IMR-90 (cell line): ENCODE measurements around the gene MYO10. TPM values are rescaled to one million over a fixed set of nuclear protein-coding genes. Genes with fewer than 3 reads are reported as not detected.

Source experiments
- ATAC-seq: fragments of 200-7000 bp; cut with Tn5 transposase; 2 replicates; pipeline ENCODE4 v1.9.1; 2020; ENCODE audit warnings: low read depth, mild to moderate bottlenecking, moderate library complexity
- BruUV-seq: library from RNA; stranded (reverse); fragments of 400-500 nt; replicated peaks from 2 replicates; lab custom pipeline; 2021; lab: Mats Ljungman, UMichigan
- CTCF ChIA-PET: fragments of 300-600 bp; formaldehyde crosslinking; extraction: SDS; loops from one replicate; lab custom pipeline; 2021; ENCODE audit warnings: antibody characterized with exemption; lab: Yijun Ruan, JAX
- POLR2A ChIA-PET: fragments of 300-600 bp; sonication (Branson Sonifier 250); formaldehyde crosslinking; loops from one replicate; lab custom pipeline; 2022; ENCODE audit warnings: antibody characterized with exemption; ENCODE audit not compliant: unreplicated experiment; lab: Charles Lee
- DNase-seq: peaks from one replicate; pipeline ENCODE4 v3.0.0; 2013
- H2AFZ ChIP-seq: replicated peaks from 2 replicates; pipeline ENCODE3; 2013; ENCODE audit warnings: low read length, mild to moderate bottlenecking; ENCODE audit not compliant: poor library complexity
- H2AK5ac ChIP-seq: 2 replicates; pipeline ENCODE4 v1.6.1; 2013; ENCODE audit warnings: low read depth, low read length, inconsistent platforms
- H2AK9ac ChIP-seq: replicated peaks from 2 replicates; pipeline ENCODE3; 2013; ENCODE audit warnings: mild to moderate bottlenecking, low read depth, low read length, moderate library complexity; ENCODE audit not compliant: poor library complexity
- H2BK120ac ChIP-seq: 2 replicates; pipeline ENCODE4 v1.6.1; 2013; ENCODE audit warnings: low read depth, low read length, inconsistent platforms
- H2BK15ac ChIP-seq: 3 replicates; pipeline ENCODE4 v1.6.1; 2013; ENCODE audit warnings: low read depth, low read length, inconsistent platforms
- H2BK20ac ChIP-seq: 2 replicates; pipeline ENCODE4 v1.6.1; 2013; ENCODE audit warnings: low read depth, mild to moderate bottlenecking, inconsistent platforms, low read length, moderate library complexity
- H2BK5ac ChIP-seq: 2 replicates; pipeline ENCODE4 v1.6.1; 2013; ENCODE audit warnings: mild to moderate bottlenecking, low read depth, low read length, inconsistent platforms; ENCODE audit not compliant: poor library complexity, severe bottlenecking
- H3K14ac ChIP-seq: replicated peaks from 2 replicates; pipeline ENCODE4 v1.6.1; 2013; ENCODE audit warnings: low read depth, low read length, inconsistent platforms
- H3K18ac ChIP-seq: 2 replicates; pipeline ENCODE4 v1.6.1; 2013; ENCODE audit warnings: low read depth, low read length, control low read depth
- H3K23ac ChIP-seq: 2 replicates; pipeline ENCODE4 v1.6.1; 2013; ENCODE audit warnings: low read depth, low read length, inconsistent platforms
- H3K27ac ChIP-seq: 2 replicates; pipeline ENCODE4 v1.5.1; 2013; ENCODE audit warnings: mild to moderate bottlenecking, control low read depth, low read length; ENCODE audit not compliant: insufficient read depth
- H3K27me3 ChIP-seq: 2 replicates; pipeline ENCODE4 v1.6.1; 2013; ENCODE audit warnings: low read length; ENCODE audit not compliant: control insufficient read depth, insufficient read depth
- H3K36me3 ChIP-seq: 2 replicates; pipeline ENCODE4 v1.6.1; 2013; ENCODE audit warnings: low read length, mixed read lengths; ENCODE audit not compliant: control insufficient read depth, insufficient read depth
- H3K4ac ChIP-seq: 2 replicates; pipeline ENCODE4 v1.6.1; 2013; ENCODE audit warnings: low read depth, low read length, inconsistent platforms
- H3K4me1 ChIP-seq: 2 replicates; pipeline ENCODE4 v1.6.1; 2013; ENCODE audit warnings: low read length, mixed read lengths; ENCODE audit not compliant: control insufficient read depth, insufficient read depth
- H3K4me2 ChIP-seq: 2 replicates; pipeline ENCODE4 v1.6.1; 2013; ENCODE audit warnings: low read depth, mild to moderate bottlenecking, control low read depth, low read length, moderate library complexity
- H3K4me3 ChIP-seq: 2 replicates; pipeline ENCODE4 v1.5.1; 2013; ENCODE audit warnings: low read depth, mild to moderate bottlenecking, control low read depth, low read length, moderate library complexity; ENCODE audit not compliant: insufficient read depth
- H3K56ac ChIP-seq: 2 replicates; pipeline ENCODE4 v1.6.1; 2013; ENCODE audit warnings: low read length, inconsistent platforms; ENCODE audit not compliant: insufficient read depth; ENCODE audit errors: extremely low read depth
- H3K79me1 ChIP-seq, 2 experiments: 2 replicates each; pipeline ENCODE4 v1.6.1; 2013; ENCODE audit warnings: low read length in 2 of 2, inconsistent platforms in 1 of 2, low read depth in 1 of 2
- H3K9ac ChIP-seq: 2 replicates; pipeline ENCODE4 v1.6.1; 2013; ENCODE audit warnings: low read depth, low read length, control low read depth
- H3K9me1 ChIP-seq: 2 replicates; pipeline ENCODE4 v1.6.1; 2013; ENCODE audit warnings: low read length, inconsistent platforms; ENCODE audit not compliant: insufficient read depth
- H3K9me3 ChIP-seq: 2 replicates; pipeline ENCODE4 v1.6.1; 2013; ENCODE audit warnings: low read length; ENCODE audit not compliant: control insufficient read depth, insufficient read depth
- H4K20me1 ChIP-seq: 2 replicates; pipeline ENCODE4 v1.6.1; 2013; ENCODE audit warnings: low read length, inconsistent platforms; ENCODE audit not compliant: insufficient read depth
- H4K5ac ChIP-seq: 2 replicates; pipeline ENCODE4 v1.6.1; 2013; ENCODE audit warnings: mild to moderate bottlenecking, low read depth, low read length, control low read depth
- H4K8ac ChIP-seq, 2 experiments: 2 replicates each; pipeline ENCODE4 v1.6.1; 2013; ENCODE audit warnings: low read depth in 2 of 2, low read length in 2 of 2, control low read depth in 1 of 2, inconsistent platforms in 1 of 2
- H4K91ac ChIP-seq: 2 replicates; pipeline ENCODE4 v1.6.1; 2013; ENCODE audit warnings: low read depth, low read length, inconsistent platforms; ENCODE audit not compliant: insufficient read depth
- BHLHE40 ChIP-seq: fragments of 150-350 bp; IDR thresholded peaks from 2 replicates; pipeline ENCODE4 v1.6.1; 2016; ENCODE audit warnings: mild to moderate bottlenecking, low read depth, low read length
- CHD1 ChIP-seq: IDR thresholded peaks from 2 replicates; pipeline ENCODE4 v1.6.1; 2012; ENCODE audit warnings: low read depth, low read length, improper control_type of control experiment
- CTCF ChIP-seq: conservative IDR thresholded peaks from 2 replicates; pipeline ENCODE4 v1.5.1; 2012; ENCODE audit warnings: mild to moderate bottlenecking, low read depth, low read length, improper control_type of control experiment
- ELK1 ChIP-seq: fragments of 150-350 bp; IDR thresholded peaks from 2 replicates; pipeline ENCODE4 v1.6.1; 2016; ENCODE audit warnings: low read depth, mild to moderate bottlenecking, low read length, moderate library complexity, borderline replicate concordance
- FOS ChIP-seq: fragments of 150-350 bp; IDR thresholded peaks from 2 replicates; pipeline ENCODE4 v1.6.1; 2016; ENCODE audit warnings: low read depth, low read length
- MAFK ChIP-seq: IDR thresholded peaks from 2 replicates; pipeline ENCODE4 v1.6.1; 2012; ENCODE audit warnings: low read depth, low read length, improper control_type of control experiment
- MAZ ChIP-seq: IDR thresholded peaks from 2 replicates; pipeline ENCODE4 v1.6.1; 2012; ENCODE audit warnings: low read depth, mild to moderate bottlenecking, low read length, improper control_type of control experiment, moderate library complexity, borderline replicate concordance
- MXI1 ChIP-seq: IDR thresholded peaks from 2 replicates; pipeline ENCODE4 v1.6.1; 2012; ENCODE audit warnings: low read depth, mild to moderate bottlenecking, low read length, moderate library complexity, borderline replicate concordance
- NFE2L2 ChIP-seq: fragments of 150-350 bp; IDR thresholded peaks from 2 replicates; pipeline ENCODE4 v1.6.1; 2016; ENCODE audit warnings: low read depth, mild to moderate bottlenecking, low read length
- POLR2A ChIP-seq: IDR thresholded peaks from 2 replicates; pipeline ENCODE4 v1.6.1; 2012; ENCODE audit warnings: mild to moderate bottlenecking, low read depth, low read length
- RAD21 ChIP-seq: IDR thresholded peaks from 2 replicates; pipeline ENCODE4 v1.6.1; 2012; ENCODE audit warnings: low read length, improper control_type of control experiment
- RFX5 ChIP-seq: IDR thresholded peaks from 2 replicates; pipeline ENCODE4 v1.8.0; 2012; ENCODE audit warnings: low read depth, mild to moderate bottlenecking, low read length, moderate library complexity
- SMC3 ChIP-seq: fragments of 150-350 bp; IDR thresholded peaks from 2 replicates; pipeline ENCODE4 v1.6.1; 2016; ENCODE audit warnings: low read depth, mild to moderate bottlenecking, antibody characterized with exemption, low read length, moderate library complexity
- USF2 ChIP-seq: fragments of 150-350 bp; IDR thresholded peaks from 2 replicates; pipeline ENCODE4 v1.6.1; 2017; ENCODE audit warnings: mild to moderate bottlenecking, antibody characterized with exemption, low read length, low read depth
- WGBS, 2 experiments: methylation state at CpG; one replicate each; pipeline versions ENCODE4 v1.1.5 to v1.1.7; 2013; ENCODE audit warnings: missing lambda C conversion rate in 2 of 2; ENCODE audit not compliant: insufficient read length in 1 of 2; ENCODE audit errors: extremely low coverage in 2 of 2; 5-methylcytosine and 5-hydroxymethylcytosine counted together
- dilution Hi-C: fragments of 300-500 bp; cut with HindIII; formaldehyde crosslinking; loops from one replicate; pipeline ENCODE4 v1.14.3; 2018; ENCODE audit warnings: low sequenced_read_pairs; ENCODE audit not compliant: unreplicated experiment
- in situ Hi-C: fragments of 300-500 bp; cut with MboI; formaldehyde crosslinking; loops from 3 replicates; pipeline ENCODE4 v1.14.3; 2019; ENCODE audit warnings: low sequenced_read_pairs, inconsistent platforms, mixed read lengths
- intact Hi-C: fragments of 100-400 bp; cut with micrococcal nuclease; formaldehyde crosslinking; loops from 2 replicates; pipeline ENCODE4 v1.10.0; 2022
- polyA plus RNA-seq, 3 experiments: library from polyadenylated mRNA; depleted of rRNA; stranded (reverse); fragments of >200 nt; gene quantifications; 2 replicates each; pipeline ENCODE4 v1.2.3, GENCODE V29; 2012; ENCODE audit warnings: low replicate concordance in 1 of 3
- total RNA-seq: library from RNA; depleted of rRNA; stranded (reverse); fragments of >200 nt; gene quantifications from 2 replicates; pipeline ENCODE4 v1.2.3, GENCODE V29; 2012

MYO10 gene
- total and polyA plus RNA-seq, 2 of the 4 experiments (the other 2 are of a cell fraction) = 39.9 to 115 TPM

- Histone ChIP-seq H2AK5ac (peak overlapping the region; percentile 86), H3K9ac (no peak overlapping the region), H3K9me1 (0 out of 2 replicates have a peak, but pooled peaks cover 3% of the 10 kb centered on the region), H3K79me1 (no peaks in the 10 kb centered on the region), H3K27me3 (no peaks in the 10 kb centered on the region), H3K4me1 (no peaks in the 10 kb centered on the region), H3K18ac (no peak overlapping the region), H4K8ac (no peak overlapping the region), H2AK9ac (peak overlapping the region; percentile 50), H3K27ac (no peak overlapping the region), H3K14ac (no peak overlapping the region), H3K9me3 (no peaks in the 10 kb centered on the region), H4K91ac (peak overlapping the region; percentile 0; the same call in 1 of the 2 replicates), H3K36me3 (no peaks in the 10 kb centered on the region), H3K23ac (no peak overlapping the region), H2BK15ac (peak overlapping the region; percentile 93; the same call in 2 of the 3 replicates), H3K56ac (no peak overlapping the region), H2BK20ac (peak overlapping the region; percentile 33; the same call in 1 of the 2 replicates), H2BK120ac (peak overlapping the region; percentile 4; the same call in 1 of the 2 replicates), H2BK5ac (no peak overlapping the region), H4K20me1 (no peaks in the 10 kb centered on the region), H3K4me3 (no peak overlapping the region), H2AFZ (peak overlapping the region; percentile 58), H4K5ac (no peak overlapping the region), H3K4me2 (no peak overlapping the region), H3K4ac (peak overlapping the region; percentile 18; the same call in 1 of the 2 replicates)
- no peak for DNase-seq
- ChIA-PET POLR2A (no interaction called here), CTCF (interaction anchor here (0.6 kb wide), 1 partner anchor 160 kb away, joined by 3 read pairs; no protein-coding TSS in a partner anchor)
- ATAC-seq = no peak
- TF ChIP-seq MAFK (no peak), RFX5 (no peak), ELK1 (no peak), MAZ (no peak), BHLHE40 (no peak), FOS (no peak), POLR2A (no peak), CHD1 (no peak), NFE2L2 (no peak), MXI1 (no peak), RAD21 (no peak), USF2 (no peak), CTCF (no peak), SMC3 (no peak)
- in situ Hi-C loops = no loop called here
- intact Hi-C loops = no loop called here
- dilution Hi-C loops = no loop called here
- WGBS, 2 experiments = 94% methylated on average over 3 of the region's 5 CpGs; no CpG with 5 or more reads in 1 of the 2 experiments
- BruUV-seq = no TSS peak
Observed at GRCh38 chr5:16970260-16970659, 34.2 kb upstream of the MYO10 start.
